ENCODE measurements around the gene SAMM50. TPM values are rescaled to one million over a fixed set of nuclear protein-coding genes. Genes with fewer than 3 reads are reported as not detected.

The SAMM50 gene
- 48.0 TPM for total RNA-seq (ENCODE audit: unreplicated experiment)
- long read RNA-seq, transcript SAMM50-201 (15 exons, 1,717 nt): major isoform, 117 of 123 reads
- long read RNA-seq, partial matches to known transcripts: 1 of 123 reads
- long read RNA-seq, other reads (novel, unspliced or antisense): 5 of 123 reads

DNA sequence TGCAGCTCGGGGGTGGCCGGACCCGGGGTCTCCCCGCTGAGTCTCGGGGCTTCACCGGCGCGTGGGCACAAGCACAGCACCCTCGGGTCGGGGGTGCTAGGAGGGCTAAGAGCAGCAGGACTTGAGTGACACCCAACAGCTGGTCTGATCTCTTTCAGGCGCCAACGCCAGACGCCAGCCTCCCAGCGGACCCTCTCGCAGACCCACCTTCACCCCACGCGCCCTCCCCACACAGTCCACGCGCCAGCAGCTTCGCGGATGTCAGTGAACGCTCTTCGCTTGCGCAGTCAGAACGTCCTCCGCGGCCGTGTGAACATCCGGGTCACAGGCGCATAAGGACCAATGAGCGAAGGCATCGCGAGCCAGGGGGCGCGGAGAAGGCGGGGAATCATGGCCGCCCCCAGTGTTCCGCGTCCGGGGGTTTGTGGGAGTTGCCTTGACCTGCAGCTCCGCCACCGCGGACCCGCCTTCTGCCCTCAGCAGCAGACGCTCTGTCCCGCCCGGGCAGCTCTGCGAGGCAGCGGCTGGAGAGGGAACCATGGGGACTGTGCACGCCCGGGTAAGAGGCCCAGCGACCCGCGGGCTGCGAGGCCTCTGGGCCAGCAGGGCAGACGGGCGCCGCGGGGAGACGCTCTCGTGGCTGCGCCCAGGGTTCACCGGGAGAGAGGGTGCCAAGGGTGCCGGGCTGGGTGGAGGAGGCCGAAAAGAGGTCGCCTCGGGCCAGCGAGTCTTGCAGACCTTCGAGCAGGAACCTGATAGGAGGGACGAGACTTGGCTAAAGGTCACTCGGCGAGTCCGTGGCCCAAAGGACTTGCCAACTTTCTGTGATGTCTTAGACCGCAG lies at the start of gene SAMM50:
TSS of gene SAMM50 (plus strand) at position 403 of the 843 bp plus-strand sequence. CDS start at position 539, 136 bp downstream.
- DNase-seq: peak; percentile 95
- peak within 1 kb of the TSS; percentile 99 for H3K4me3 Mint-ChIP-seq (ENCODE audit: unreplicated experiment)
- peaks cover 20% of the 10 kb centered on the region for H3K4me1 Mint-ChIP-seq (ENCODE audit: low read depth, unreplicated experiment)
- H3K27me3 Mint-ChIP-seq (ENCODE audit: unreplicated experiment): peaks cover 9% of the 10 kb centered on the region
- H3K9me3 Mint-ChIP-seq (ENCODE audit: unreplicated experiment): peaks cover 4% of the 10 kb centered on the region
- TF ChIP-seq, protein P1, sequence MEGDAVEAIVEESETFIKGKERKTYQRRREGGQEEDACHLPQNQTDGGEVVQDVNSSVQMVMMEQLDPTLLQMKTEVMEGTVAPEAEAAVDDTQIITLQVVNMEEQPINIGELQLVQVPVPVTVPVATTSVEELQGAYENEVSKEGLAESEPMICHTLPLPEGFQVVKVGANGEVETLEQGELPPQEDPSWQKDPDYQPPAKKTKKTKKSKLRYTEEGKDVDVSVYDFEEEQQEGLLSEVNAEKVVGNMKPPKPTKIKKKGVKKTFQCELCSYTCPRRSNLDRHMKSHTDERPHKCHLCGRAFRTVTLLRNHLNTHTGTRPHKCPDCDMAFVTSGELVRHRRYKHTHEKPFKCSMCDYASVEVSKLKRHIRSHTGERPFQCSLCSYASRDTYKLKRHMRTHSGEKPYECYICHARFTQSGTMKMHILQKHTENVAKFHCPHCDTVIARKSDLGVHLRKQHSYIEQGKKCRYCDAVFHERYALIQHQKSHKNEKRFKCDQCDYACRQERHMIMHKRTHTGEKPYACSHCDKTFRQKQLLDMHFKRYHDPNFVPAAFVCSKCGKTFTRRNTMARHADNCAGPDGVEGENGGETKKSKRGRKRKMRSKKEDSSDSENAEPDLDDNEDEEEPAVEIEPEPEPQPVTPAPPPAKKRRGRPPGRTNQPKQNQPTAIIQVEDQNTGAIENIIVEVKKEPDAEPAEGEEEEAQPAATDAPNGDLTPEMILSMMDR (IDR thresholded peaks at IDR 0.05; ENCODE audit: partially characterized antibody, unreplicated experiment): no peak
- peak within 1 kb of the TSS; percentile 91 for H3K27ac Mint-ChIP-seq (ENCODE audit: unreplicated experiment)
- no peaks in the 10 kb centered on the region for H3K36me3 Mint-ChIP-seq (ENCODE audit: unreplicated experiment)

DNA sequence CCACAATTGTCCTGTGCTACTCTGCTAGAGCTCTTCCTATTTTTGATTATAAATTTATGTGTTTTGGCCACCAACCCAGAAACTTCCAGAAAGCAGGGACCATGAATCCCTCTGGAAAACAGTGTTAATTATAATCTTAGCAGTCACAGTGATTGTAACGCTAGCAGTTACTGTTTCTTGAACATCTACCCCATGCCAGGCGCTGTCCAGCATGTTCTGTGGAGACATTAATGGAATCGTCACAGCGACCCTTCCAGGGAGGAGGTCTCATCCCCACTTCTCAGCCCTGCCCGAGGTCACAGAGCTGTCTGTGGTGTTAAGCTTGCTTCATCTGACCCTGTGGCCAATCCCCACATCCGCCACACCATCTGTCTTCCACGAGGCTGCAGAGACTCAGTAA lies 49.6 kb upstream of the SAMM50 start:
- Mint-ChIP-seq H3K36me3 (ENCODE audit: unreplicated experiment) (no peaks in the 10 kb centered on the region), H3K4me3 (ENCODE audit: unreplicated experiment) (no peak overlapping the region), H3K27ac (ENCODE audit: unreplicated experiment) (no peak overlapping the region), H3K9me3 (ENCODE audit: unreplicated experiment) (peaks cover 4% of the 10 kb centered on the region), H3K27me3 (ENCODE audit: unreplicated experiment) (peaks cover 9% of the 10 kb centered on the region), H3K4me1 (ENCODE audit: low read depth, unreplicated experiment) (peaks cover 6% of the 10 kb centered on the region)
- TF ChIP-seq, protein P1 (IDR thresholded peaks at IDR 0.05; ENCODE audit: partially characterized antibody, unreplicated experiment): no peak
- no peak for DNase-seq

DNA sequence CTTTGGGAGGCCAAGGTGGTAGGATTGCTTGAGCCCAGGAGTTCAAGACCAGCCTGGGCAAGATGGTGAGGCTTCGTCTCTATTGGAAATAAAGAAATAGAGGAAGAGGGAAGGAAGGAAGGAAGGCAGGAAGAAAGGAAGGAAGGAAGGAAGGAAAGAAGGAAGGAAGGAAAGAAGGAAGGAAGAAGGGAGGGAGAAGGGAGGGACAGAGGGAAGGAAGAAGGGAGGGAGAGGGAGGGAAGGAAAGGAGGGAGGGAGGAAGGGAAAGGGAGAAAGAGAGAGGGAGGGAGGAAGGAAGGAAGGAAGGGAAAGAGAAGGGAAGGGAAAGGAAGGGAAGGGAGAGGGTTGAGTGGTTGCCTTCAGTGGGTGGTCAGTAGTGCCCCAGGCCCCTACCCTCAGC lies 45.5 kb upstream of the SAMM50 start:
- peaks cover 14% of the 10 kb centered on the region for H3K27me3 Mint-ChIP-seq (ENCODE audit: unreplicated experiment)
- no peak for DNase-seq
- H3K4me1 Mint-ChIP-seq (ENCODE audit: low read depth, unreplicated experiment): peaks cover 4% of the 10 kb centered on the region
- TF ChIP-seq, protein P1 (IDR thresholded peaks at IDR 0.05; ENCODE audit: partially characterized antibody, unreplicated experiment): no peak
- no peak overlapping the region for H3K27ac Mint-ChIP-seq (ENCODE audit: unreplicated experiment)
- H3K4me3 Mint-ChIP-seq (ENCODE audit: unreplicated experiment): no peak overlapping the region
- peaks cover 2% of the 10 kb centered on the region for H3K9me3 Mint-ChIP-seq (ENCODE audit: unreplicated experiment)
- H3K36me3 Mint-ChIP-seq (ENCODE audit: unreplicated experiment): peaks cover 4% of the 10 kb centered on the region

DNA sequence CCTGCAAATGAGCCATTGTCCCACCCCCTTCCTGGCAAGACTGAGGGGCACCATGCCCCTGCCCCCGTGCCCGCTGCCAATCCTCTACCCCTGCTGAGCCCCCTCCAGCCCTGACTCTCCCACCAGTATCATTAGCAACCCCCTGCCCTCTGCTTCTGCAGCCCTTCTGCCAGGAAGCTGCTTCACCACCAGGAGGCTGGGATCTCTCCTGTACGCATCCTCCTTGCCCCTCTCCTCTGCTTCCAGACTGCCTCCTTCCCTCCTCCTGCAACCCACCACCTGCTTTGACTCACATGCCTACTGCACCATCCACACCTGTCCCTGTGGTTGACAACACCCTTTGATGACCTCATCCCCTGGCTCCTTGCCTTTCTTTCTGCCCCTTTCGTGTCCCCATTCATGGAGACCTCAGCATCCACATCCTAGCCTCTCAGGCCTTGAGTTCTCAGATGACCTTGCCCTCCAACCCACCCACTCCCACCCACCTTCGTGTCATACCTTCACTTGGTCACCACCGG lies 45.0 kb upstream of the SAMM50 start:
- H3K4me3 Mint-ChIP-seq (ENCODE audit: unreplicated experiment): no peak overlapping the region
- peaks cover 2% of the 10 kb centered on the region for H3K9me3 Mint-ChIP-seq (ENCODE audit: unreplicated experiment)
- peaks cover 4% of the 10 kb centered on the region for H3K4me1 Mint-ChIP-seq (ENCODE audit: low read depth, unreplicated experiment)
- H3K27me3 Mint-ChIP-seq (ENCODE audit: unreplicated experiment): peaks cover 14% of the 10 kb centered on the region
- no peak overlapping the region for H3K27ac Mint-ChIP-seq (ENCODE audit: unreplicated experiment)
- TF ChIP-seq, protein P1 (IDR thresholded peaks at IDR 0.05; ENCODE audit: partially characterized antibody, unreplicated experiment): no peak
- peaks cover 4% of the 10 kb centered on the region for H3K36me3 Mint-ChIP-seq (ENCODE audit: unreplicated experiment)
- no peak for DNase-seq

DNA sequence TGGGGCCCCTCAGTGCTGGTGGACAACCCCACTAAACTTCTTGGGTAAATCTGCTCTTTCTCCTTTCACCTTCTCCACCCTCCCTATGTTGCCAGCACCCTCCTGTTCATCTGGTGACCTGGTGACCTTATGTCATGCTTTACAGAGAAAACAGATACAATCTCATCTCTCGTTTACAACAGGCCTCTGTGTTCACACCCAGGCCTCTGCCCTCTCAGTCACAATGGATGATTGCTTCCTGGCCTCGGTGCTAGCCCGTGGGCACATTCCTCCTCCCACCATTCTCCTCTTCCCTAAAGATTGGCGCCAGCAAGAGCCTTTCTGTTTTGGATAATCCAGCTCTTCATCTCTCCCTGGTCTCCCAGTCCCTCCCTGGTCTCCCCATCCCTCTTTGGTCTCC lies 43.9 kb upstream of the SAMM50 start:
- Mint-ChIP-seq H3K27me3 (ENCODE audit: unreplicated experiment) (peaks cover 14% of the 10 kb centered on the region), H3K4me3 (ENCODE audit: unreplicated experiment) (no peak overlapping the region), H3K36me3 (ENCODE audit: unreplicated experiment) (peaks cover 4% of the 10 kb centered on the region), H3K27ac (ENCODE audit: unreplicated experiment) (no peak overlapping the region), H3K4me1 (ENCODE audit: low read depth, unreplicated experiment) (no peaks in the 10 kb centered on the region), H3K9me3 (ENCODE audit: unreplicated experiment) (peaks cover 2% of the 10 kb centered on the region)
- DNase-seq: no peak
- TF ChIP-seq, protein P1 (IDR thresholded peaks at IDR 0.05; ENCODE audit: partially characterized antibody, unreplicated experiment): no peak

Data from glutamatergic neuron (in vitro differentiated cells).